Glutamatergic neuron (in vitro differentiated cells): ENCODE measurements around the gene CFAP141. TPM values are rescaled to one million over a fixed set of nuclear protein-coding genes. Genes with fewer than 3 reads are reported as not detected.

Source experiments
- DNase-seq: peaks from one replicate; pipeline ENCODE4 v3.0.0; 2022
- H3K27ac Mint-ChIP-seq: one replicate; pipeline ENCODE4 v1.8.0; 2020; ENCODE audit warnings: mild to moderate bottlenecking, mixed read lengths, inconsistent platforms; ENCODE audit not compliant: unreplicated experiment
- H3K27me3 Mint-ChIP-seq: one replicate; pipeline ENCODE4 v1.8.0; 2020; ENCODE audit warnings: mild to moderate bottlenecking, moderate library complexity, mixed read lengths, inconsistent platforms; ENCODE audit not compliant: unreplicated experiment
- H3K36me3 Mint-ChIP-seq: one replicate; pipeline ENCODE4 v1.8.0; 2020; ENCODE audit warnings: mild to moderate bottlenecking, mixed read lengths, inconsistent platforms; ENCODE audit not compliant: unreplicated experiment
- H3K4me1 Mint-ChIP-seq: one replicate; pipeline ENCODE4 v1.8.0; 2020; ENCODE audit warnings: mild to moderate bottlenecking, low read depth, mixed read lengths, inconsistent platforms; ENCODE audit not compliant: unreplicated experiment
- H3K4me3 Mint-ChIP-seq: one replicate; pipeline ENCODE4 v1.8.0; 2020; ENCODE audit warnings: mild to moderate bottlenecking, mixed read lengths, inconsistent platforms; ENCODE audit not compliant: unreplicated experiment
- H3K9me3 Mint-ChIP-seq: one replicate; pipeline ENCODE4 v1.8.0; 2020; ENCODE audit warnings: mild to moderate bottlenecking, moderate library complexity, mixed read lengths, inconsistent platforms; ENCODE audit not compliant: unreplicated experiment
- total RNA-seq: library from RNA; stranded (reverse); fragmentation: NEBNext Ultra II Directional; extraction: Animal tissue kit (Norgen Biotek cat#: 25700); gene quantifications from one replicate; pipeline ENCODE4 v1.2.1, GENCODE V29; 2021; ENCODE audit not compliant: unreplicated experiment
- TF ChIP-seq, protein P1 (sequence below): fragments of 200-600 bp; sonication (generic); IDR thresholded peaks from one replicate; pipeline ENCODE4 v1.5.0; 2021; ENCODE audit not compliant: partially characterized antibody, unreplicated experiment

Gene CFAP141
- total RNA-seq, 1 donor from 2014 or later: not detected

DNA sequence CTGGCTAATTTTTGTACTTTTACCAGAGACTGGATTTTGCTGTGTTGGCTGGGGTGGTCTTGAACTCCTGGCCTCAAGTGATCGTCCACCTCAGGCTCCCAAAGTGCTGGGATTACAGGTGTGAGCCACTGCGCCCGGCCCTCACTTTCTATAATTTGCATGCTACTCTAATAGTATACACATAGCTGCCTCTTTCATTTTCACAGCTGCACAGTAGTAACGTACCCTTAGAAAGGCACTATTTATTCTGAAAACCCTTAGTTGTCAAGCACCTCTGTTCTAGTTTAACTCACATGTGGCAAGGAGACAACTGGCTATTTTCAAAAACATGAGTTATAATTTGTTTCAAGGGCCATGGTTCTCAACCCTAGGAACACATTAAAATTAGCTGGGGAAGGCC is 31.5 kb downstream of the CFAP141 start:
- H3K4me3 Mint-ChIP-seq: no peak overlapping the region
- peaks cover 2% of the 10 kb centered on the region for H3K27me3 Mint-ChIP-seq
- TF ChIP-seq, protein P1, sequence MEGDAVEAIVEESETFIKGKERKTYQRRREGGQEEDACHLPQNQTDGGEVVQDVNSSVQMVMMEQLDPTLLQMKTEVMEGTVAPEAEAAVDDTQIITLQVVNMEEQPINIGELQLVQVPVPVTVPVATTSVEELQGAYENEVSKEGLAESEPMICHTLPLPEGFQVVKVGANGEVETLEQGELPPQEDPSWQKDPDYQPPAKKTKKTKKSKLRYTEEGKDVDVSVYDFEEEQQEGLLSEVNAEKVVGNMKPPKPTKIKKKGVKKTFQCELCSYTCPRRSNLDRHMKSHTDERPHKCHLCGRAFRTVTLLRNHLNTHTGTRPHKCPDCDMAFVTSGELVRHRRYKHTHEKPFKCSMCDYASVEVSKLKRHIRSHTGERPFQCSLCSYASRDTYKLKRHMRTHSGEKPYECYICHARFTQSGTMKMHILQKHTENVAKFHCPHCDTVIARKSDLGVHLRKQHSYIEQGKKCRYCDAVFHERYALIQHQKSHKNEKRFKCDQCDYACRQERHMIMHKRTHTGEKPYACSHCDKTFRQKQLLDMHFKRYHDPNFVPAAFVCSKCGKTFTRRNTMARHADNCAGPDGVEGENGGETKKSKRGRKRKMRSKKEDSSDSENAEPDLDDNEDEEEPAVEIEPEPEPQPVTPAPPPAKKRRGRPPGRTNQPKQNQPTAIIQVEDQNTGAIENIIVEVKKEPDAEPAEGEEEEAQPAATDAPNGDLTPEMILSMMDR: no peak
- no peak for DNase-seq
- no peak overlapping the region for H3K27ac Mint-ChIP-seq
- H3K4me1 Mint-ChIP-seq: peaks cover 33% of the 10 kb centered on the region
- peaks cover 10% of the 10 kb centered on the region for H3K36me3 Mint-ChIP-seq
- no peaks in the 10 kb centered on the region for H3K9me3 Mint-ChIP-seq

DNA sequence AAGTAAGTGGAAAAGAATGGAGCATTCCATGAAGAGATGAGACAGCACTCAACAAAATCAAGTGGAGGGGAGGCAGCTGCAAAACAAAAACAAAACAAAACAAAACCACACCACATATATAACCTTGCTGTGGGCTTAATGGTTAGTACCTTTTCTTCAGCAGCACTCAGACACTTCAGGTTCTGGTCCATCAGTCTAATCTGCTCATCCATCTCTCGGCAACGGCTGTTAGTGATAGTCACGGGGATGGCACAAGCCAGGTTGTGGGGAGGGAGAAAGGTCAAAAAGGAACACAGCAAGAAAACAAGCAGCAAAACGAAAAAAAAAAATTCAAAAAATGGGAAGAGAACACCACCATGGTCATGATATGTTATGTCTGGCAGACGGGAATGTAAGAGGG is 34.3 kb downstream of the CFAP141 start:
- peaks cover 2% of the 10 kb centered on the region for H3K27me3 Mint-ChIP-seq
- H3K4me1 Mint-ChIP-seq: peaks cover 12% of the 10 kb centered on the region
- peak overlapping the region; percentile 25 for H3K4me3 Mint-ChIP-seq
- H3K36me3 Mint-ChIP-seq: peaks cover 10% of the 10 kb centered on the region
- TF ChIP-seq, protein P1: no peak
- no peaks in the 10 kb centered on the region for H3K9me3 Mint-ChIP-seq
- no peak for DNase-seq
- peak overlapping the region; percentile 65 for H3K27ac Mint-ChIP-seq

DNA sequence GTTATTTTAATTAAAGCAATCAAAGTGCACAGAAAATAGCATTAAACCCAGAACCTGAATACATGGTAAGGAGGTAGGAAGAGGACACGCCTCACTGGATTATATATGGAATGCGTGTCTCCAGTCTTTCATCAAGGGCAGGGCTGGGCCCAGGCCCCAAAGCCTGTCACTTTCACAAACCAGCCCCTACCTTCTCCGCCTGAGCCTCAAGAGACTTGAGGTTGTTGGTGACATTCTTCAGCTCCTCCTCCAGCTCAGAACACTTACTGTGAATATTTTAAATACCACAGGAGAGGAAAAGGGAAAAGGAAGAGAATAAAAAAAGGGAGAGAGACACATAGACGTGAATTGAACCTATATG is 34.9 kb downstream of the CFAP141 start:
- H3K4me1 Mint-ChIP-seq: peaks cover 12% of the 10 kb centered on the region
- TF ChIP-seq, protein P1: no peak
- peak overlapping the region; percentile 65 for H3K27ac Mint-ChIP-seq

DNA sequence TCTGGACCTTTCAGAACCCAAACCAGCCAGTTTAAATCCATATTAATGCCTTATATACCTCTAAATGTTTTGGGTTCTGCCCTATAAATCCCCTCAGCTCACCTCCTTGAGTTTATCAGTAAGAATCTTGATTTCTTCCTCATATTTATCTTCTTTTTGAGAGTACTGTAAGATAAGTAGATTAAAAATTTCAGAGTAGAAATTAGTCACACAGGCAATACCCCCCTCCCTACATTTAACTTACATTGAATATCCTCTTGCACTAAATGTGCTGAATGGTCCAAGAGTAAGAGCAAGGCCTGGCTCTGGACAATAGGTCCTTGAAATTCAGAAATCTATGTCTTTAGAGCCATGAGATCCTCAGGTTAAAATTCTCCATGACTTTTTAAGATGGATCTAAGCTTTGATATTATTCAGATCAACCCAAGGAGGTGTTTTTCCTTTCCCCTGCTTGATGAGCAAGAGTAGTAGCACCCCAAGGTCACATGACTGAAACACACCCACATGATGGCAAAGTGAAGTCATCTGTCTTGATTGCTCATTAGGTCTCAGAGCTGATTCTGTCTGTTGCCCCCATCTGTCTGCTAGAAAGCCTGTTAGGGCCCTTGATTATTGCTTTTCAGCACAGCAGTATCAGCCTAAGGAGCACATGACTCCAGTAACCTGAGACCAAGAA is 35.4 kb downstream of the CFAP141 start:
- peaks cover 10% of the 10 kb centered on the region for H3K36me3 Mint-ChIP-seq
- peaks cover 2% of the 10 kb centered on the region for H3K27me3 Mint-ChIP-seq
- H3K4me1 Mint-ChIP-seq: peaks cover 12% of the 10 kb centered on the region
- TF ChIP-seq, protein P1: no peak
- no peak for DNase-seq
- peak overlapping the region; percentile 65 for H3K27ac Mint-ChIP-seq
- H3K4me3 Mint-ChIP-seq: no peak overlapping the region
- no peaks in the 10 kb centered on the region for H3K9me3 Mint-ChIP-seq

More for the DNA sequence above, 34.9 kb downstream of the CFAP141 start:
- Mint-ChIP-seq H3K9me3 (no peaks in the 10 kb centered on the region), H3K4me3 (peak overlapping the region; percentile 50), H3K27me3 (peaks cover 2% of the 10 kb centered on the region), H3K36me3 (peaks cover 10% of the 10 kb centered on the region)
- no peak for DNase-seq

DNA sequence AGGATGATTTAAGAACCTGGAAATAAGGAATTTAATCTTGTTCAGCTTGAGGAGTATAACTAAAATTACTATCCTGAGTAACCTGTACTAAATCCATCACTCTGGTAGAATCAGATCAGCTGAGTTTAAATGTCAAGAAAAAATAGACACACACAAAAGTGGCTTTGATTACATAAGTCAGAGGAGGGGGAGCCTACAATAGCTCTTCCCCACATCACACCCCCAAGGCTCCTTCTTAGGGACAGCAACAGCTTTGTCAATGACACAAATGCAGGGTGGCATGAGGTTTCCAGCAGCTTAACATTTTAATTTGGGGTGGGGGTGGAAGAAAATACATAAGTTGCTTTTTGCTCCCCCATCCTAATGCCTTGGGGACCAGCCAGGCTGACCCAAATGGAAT is 38.7 kb downstream of the CFAP141 start:
- H3K9me3 Mint-ChIP-seq: peaks cover 3% of the 10 kb centered on the region
- no peak overlapping the region for H3K4me3 Mint-ChIP-seq
- peaks cover 12% of the 10 kb centered on the region for H3K4me1 Mint-ChIP-seq
- H3K36me3 Mint-ChIP-seq: peaks cover 17% of the 10 kb centered on the region
- no peak overlapping the region for H3K27ac Mint-ChIP-seq
- no peak for DNase-seq
- TF ChIP-seq, protein P1: no peak
- peaks cover 3% of the 10 kb centered on the region for H3K27me3 Mint-ChIP-seq
